GM18868 (cell line): ENCODE data around the gene NFKBIA.
"Not testable (repeated sequence)": the region's sequence is repeated elsewhere in the genome, so short reads cannot be mapped to it uniquely, and the experiment has no call there.

ENCODE experiments used
- ATAC-seq: cut with Tn5 transposase; IDR thresholded peaks from one replicate; pipeline ENCODE4 v1.9.1; 2021; ENCODE audit warnings: mild to moderate bottlenecking, moderate library complexity; ENCODE audit not compliant: unreplicated experiment

The NFKBIA gene, protein sequence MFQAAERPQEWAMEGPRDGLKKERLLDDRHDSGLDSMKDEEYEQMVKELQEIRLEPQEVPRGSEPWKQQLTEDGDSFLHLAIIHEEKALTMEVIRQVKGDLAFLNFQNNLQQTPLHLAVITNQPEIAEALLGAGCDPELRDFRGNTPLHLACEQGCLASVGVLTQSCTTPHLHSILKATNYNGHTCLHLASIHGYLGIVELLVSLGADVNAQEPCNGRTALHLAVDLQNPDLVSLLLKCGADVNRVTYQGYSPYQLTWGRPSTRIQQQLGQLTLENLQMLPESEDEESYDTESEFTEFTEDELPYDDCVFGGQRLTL

DNA sequence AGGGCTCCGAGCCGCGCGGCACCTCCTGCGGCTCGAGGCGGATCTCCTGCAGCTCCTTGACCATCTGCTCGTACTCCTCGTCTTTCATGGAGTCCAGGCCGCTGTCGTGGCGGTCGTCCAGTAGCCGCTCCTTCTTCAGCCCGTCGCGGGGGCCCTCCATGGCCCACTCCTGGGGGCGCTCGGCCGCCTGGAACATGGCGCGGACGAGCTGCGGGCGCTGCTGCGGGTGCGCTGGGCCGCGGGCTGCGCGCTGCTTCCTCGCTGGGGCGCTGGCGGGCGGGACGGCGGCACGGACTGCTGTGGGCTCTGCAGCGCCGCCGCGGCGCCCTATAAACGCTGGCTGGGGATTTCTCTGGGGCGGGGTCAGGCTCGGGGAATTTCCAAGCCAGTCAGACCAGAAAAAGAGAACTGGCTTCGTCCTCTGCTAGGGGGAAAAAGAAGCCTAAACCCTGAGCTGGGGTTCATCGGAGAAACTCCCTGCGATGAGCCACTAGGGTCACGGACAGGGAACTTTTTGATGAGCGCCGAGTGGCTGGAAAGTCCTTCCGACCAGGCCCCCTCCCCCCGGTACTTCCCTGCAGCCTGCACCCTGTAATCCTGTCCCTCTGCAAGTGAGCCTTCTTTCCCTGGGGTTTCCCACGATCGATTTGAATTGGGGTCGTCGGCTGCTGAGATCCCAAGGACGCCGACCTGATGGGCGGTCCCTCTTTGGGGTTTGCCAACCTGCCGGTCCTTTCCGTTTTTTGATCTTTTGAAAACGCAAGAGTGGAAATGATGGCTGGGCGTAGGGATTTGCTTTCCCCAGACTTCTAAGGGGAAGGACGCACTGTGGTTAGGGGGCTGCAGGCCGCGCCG is at the start of gene NFKBIA:
TSS of gene NFKBIA (minus strand) at position 301 of the 855 bp plus-strand sequence. CDS start at position 196, 105 bp downstream.
- ATAC-seq = peak; percentile 56

DNA sequence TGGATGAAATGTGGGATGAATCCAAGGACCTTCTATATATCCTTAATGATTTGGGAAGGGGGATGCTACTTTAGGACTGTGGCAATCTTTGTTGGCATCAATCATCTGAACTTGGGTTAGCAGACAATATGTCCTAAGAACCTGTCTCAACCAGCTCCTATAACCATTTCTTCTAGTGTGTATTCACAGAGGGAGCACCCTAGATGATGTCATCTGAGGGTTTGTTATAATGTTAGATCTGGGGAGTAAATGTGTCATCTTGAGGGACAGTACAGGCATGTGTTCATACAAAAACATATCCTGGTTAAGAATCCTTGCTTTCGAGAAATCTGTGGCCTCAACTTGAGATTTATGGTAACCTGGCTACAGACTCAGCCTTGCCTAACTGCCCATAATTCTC is 41.9 kb upstream of the NFKBIA start:
- no peak for ATAC-seq

DNA sequence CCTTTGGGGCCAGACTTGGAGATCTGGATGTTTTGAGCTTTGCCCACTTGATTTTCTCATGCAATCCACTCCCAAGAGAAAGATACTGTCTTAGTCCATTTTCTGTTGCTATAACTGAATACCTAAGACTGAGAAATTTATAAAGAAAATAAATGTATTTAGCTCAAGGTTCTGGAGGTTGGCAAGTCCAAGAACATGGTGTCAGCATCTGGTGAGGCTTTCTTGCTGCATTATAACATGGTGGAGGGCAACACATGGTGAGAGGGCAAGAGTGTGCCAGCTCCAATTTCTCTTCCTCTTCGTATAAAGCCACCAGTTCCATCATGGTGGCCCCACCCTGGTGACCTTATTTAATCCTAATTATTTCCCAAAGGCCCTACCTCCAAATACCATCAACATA is 39.6 kb upstream of the NFKBIA start:
- no peak for ATAC-seq

DNA sequence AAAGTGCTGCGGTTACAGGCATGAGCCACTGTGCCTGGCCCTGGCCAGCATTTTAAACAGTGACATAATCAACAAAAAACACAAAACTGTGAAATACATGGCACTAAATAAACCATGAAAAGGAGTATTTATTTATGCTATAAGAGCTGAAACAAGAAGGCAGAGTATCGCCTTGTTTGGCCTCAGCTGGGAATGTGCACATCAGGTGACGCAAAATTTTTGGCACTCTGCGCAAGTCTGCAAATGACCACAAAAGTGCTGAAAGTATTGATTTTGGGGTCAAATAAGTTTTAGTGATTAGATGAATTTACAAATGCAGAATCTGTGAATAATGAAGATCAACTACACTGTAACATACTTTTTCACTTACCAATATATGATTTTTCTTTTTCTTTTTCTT is 36.6 kb upstream of the NFKBIA start:
- no peak for ATAC-seq

DNA sequence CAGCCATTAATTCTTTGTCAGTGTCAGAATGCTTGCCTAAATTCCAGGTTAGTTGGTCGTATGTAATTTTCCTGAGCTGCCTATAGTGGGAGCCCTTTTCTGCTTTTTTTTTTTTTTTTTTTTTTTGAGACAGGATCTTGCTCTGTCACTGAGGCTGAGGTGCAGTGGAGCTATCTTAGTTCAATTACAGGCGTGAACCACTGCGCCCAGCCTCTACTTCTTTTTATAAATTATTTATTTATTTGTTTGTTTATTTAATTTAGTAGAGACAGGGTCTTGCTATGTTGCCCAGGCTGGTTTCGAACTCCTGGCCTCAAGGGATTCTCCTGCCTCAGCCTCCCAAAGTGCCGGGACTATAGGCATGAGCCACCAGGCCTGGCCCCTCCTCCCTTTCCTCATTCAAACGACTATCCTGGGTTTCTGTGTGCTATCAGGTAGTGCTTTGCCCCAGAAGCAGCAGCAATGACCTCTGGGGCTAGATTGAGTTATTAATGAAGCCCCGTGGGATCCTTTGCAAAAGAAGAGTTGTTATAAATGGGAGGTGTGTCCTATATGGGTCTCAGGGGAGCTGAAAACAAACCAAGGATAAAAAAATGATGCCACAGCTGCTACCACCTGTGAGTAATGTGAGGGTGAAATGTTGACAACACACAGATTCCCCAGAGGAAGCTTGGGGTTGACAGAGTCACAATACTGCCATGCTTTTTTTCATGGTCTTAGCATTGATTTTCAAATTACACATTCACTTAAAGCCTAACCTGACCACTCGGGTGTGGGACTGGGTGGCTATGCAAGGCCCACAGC is 34.6 kb upstream of the NFKBIA start:
- ATAC-seq = no peak

DNA sequence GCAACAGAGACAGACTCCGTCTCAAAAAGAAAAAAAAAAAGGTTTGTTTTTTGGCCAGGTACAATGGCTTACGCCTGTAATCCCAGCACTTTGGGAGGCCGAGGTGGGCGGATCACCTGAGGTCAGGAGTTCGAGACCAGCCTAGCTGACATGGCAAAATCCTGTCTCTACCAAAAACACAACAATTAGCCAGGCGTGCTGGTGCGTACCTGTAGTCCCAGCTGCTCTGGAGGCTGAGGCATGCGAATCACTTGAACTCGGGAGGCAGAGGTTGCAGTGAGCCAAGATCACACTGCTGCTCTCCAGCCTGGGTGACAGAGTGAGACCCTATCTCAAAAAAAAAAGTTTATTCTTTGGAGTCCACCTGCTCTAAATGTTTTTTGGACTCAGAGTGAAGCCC is 33.9 kb upstream of the NFKBIA start:
- not testable (repeated sequence) for ATAC-seq

DNA sequence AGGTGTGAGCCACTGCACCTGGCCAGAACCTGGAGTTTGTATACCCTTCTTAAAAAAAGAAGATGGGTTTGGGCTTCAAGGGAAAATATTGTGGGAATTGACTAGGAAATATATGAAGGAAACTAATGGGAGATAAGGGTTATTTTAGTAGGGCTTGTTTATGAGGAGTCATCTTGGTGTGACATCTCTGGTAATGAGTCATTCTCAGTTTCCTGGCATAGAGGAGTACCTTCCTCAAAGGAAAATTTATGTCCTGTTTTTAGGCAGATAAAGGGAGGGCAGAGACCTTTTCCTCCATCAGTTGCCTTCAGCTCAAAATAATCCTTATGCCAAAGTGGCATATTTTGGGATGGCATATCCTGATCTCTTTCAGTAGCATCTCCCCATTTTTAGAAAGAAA is 30.6 kb upstream of the NFKBIA start:
- no peak for ATAC-seq

DNA sequence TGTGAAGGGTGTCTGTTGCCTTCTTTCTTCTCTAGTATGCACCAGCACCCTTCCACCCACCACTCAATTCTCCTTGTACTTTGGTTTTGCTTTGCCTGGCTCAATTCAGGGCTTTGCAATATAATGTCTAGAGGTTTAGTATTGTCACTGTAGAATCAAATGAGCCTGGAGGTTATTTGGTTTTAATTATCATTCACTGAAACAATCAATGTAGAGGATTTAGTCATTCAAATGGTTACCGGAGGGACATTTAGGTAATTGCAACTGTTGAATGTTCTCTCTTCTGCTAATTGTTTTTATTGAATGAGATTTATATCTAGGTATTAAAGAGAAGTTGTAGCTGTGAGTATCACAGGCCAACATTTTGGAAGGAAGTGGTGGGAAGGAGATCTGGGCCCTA is 29.3 kb upstream of the NFKBIA start:
- no peak for ATAC-seq

DNA sequence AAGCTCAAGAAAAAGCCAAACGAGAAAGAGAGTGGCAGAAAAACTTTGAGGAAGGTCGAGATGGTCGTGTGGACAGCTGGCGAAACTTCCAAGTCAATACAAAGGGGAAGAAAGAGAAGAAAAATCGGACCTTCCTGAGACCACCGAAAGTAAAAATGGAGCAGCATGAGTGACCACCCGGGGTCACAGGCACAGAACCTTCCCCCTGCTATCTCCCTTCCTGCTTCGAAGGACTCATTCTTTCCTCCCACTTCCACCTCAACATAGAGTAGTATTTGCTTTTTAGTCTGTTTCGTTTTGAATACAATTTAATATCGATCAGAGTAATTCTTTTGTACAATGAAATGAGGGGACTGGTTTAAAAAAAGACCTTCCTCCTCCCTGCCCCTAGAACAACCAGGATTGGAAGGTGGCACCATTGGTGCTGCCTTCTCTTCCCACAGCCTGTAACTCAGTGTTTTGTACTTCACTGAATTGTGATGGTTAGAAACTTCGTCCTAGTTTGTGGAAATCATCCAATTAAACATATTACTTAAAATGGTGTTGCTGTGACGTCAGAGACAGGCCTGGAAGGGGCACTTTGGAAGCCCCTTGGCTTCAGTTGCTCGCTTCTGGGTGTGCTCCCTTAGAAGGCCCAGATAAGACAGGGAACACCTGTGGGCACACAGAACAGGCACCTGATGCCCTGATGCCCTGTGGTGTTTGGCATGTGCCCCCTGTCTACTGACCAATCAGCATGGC is 26.1 kb upstream of the NFKBIA start:
- ATAC-seq = no peak

DNA sequence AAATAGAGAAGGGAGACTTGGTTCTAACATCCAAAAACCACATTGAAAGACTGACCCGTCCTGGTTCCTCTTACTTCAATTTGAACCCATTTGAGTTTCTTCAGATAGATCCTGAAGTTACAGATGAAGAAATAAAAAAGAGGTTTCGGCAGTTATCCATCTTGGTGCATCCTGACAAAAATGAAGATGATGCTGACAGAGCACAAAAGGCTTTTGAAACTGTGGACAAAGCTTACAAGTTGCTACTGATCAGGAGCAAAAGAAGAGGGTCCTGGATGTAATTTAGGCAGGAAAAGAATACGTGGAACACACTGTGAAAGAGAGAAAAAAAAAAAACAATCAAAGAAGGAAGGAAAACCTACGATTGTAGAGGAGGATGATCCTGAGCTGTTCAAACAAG is 25.4 kb upstream of the NFKBIA start:
- ATAC-seq = no peak

DNA sequence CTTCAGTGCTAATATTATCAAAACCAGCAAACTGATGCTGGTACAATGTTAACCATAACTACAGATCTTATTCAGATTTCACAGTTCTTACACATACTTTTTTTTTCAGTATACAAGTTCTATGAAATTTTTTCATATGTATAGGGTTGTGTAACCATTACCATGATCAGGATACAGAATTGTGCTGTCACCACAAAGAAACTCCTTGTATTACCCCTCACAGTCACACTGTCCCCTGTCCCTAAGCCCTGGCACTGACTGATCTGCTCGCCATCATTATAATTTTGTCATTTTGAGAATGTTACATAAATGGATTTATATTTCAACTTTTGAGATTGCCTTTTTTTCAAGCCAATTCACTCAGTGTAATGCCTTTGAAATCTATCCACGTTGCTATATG is 21.3 kb upstream of the NFKBIA start:
- no peak for ATAC-seq

DNA sequence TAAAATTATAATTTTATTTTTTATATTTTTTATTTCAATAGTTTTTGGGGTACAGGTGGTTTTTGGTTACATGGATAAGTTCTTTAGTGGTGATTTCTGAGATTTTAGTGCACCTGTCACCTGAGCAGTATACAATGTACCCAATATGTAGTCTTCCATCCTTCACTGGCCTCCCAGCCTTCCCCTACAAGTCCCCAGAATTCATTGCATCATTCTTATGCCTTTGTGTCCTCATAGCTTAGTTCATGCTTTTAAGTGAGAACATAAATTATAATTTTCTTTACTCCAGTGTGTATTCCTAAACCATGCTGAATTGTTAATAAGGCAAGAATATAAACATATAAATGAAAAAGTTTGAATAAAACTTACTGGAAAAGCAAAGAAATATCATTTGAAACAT is 19.1 kb upstream of the NFKBIA start:
- ATAC-seq = no peak

DNA sequence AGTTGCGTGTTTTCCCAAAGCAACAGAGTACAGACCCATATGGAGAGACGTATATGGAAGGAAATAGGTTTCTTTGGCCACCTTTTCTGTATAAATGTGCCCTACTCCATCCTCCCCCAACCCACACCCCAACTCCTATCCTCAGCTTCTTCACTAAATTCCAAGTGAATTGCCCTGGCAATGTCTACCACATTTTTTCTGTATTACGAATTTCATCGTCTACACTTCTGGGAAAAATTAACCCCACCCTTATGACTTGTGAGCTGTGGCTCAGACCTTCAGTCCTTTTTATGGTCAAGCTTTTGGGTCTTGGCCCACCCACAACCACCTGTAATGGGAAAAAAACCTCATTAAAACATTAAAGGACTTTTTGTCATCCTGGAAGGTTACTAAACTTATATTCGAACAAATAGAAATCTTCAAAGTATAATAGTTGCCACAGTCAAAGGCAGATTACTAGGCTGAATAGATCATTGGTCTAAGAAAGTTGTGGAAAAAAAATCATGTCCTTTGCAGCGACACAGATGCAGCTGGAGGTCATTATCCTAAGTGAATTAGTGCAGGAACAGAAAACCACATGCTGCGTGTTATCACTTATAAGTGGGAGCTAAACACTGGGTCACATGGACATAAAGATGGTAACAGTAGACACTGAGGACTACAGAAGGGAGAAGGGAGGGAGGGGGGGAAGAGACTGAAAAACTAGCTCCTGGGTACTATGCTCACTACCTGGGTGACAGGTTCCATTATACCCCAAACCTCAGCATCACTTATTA is 15.7 kb upstream of the NFKBIA start:
- no peak for ATAC-seq

DNA sequence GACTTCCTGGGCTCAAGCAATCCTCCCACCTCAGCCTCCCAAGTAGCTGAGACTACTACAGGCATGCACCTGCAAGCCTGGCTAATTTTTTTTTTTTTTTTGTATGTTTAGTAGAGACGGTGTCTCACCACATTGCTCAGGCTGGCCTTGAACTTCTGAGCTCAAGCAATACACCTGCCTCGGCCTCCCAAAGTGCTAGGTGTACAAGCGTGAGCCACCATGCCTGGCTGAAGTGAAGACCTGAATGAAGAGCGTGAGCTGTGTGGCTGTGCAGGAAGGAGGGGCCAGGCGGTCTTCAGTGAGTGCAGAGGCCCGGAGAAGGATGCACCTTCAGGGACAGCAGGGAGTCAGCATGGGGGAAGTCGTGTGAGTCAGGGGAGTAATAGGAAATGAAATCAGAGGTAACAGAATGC is 14.9 kb upstream of the NFKBIA start:
- no peak for ATAC-seq

DNA sequence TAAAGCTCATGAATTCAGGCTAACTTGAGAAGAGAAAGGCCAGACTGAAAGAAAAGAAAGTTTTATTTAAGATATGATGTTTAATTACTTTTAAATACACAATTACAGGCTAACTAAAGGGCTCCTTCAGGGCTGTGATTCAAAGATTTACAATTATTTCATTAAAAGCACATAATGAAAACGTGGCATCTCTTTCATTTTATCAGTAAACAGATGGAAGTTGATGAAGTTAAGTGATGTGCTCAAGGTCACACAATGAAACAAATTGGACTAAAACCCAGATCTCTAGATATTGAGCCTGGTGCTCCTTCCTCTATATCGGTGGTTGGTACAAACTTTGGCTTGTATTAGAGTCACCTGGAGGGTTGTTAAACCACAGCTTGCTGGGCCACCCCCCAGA is 13.5 kb upstream of the NFKBIA start:
- ATAC-seq = no peak

DNA sequence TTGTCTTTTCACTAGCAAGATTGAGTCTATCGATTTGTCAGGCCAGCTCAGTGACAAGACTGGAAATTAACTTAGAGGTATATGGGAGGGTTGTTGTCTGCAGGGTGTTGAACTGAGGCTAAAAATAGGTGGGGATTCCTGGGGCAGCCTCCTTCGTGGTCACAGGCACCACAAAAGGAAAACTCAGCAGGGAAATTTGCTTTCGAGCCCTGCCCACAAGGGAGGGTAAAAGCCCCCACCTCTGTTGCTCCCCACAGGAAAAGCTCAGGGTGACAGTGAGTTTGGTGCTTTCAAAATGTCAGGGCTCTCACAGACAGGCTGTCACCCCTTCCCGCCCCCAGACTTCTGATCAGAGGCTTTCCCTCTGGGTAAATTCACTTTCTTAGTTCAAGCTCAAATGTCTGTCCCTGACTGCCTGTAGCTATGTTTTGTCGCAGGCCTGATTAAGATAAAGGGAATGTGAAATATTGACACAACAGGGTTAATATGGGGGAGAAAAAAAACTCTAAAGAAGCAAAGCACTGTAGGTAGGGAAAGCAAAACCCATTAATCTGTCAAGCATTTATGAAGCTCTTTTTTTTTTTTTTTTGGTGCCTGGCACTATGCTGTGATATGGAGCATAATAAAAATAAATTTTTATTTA is 11.7 kb upstream of the NFKBIA start:
- ATAC-seq = peak; percentile 59

DNA sequence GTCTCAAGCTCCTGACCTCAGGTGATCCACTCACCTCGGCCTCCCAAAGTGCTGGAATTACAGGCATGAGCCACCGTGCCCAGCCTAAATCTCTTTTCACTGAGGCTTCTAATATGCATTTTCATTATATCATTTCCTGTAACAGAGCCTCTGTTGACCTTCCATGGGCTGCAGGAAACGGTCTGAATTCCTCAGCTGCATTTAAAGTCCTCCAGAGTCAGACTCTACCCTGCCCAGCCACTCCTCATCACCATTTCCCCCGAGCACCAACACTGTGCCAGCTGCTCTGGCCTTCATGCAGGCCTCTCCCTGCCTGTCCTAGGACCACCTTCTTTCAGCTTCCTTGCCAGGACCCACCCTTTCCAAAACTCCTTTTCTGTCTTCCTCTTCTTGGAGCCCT is 9.8 kb upstream of the NFKBIA start:
- no peak for ATAC-seq

DNA sequence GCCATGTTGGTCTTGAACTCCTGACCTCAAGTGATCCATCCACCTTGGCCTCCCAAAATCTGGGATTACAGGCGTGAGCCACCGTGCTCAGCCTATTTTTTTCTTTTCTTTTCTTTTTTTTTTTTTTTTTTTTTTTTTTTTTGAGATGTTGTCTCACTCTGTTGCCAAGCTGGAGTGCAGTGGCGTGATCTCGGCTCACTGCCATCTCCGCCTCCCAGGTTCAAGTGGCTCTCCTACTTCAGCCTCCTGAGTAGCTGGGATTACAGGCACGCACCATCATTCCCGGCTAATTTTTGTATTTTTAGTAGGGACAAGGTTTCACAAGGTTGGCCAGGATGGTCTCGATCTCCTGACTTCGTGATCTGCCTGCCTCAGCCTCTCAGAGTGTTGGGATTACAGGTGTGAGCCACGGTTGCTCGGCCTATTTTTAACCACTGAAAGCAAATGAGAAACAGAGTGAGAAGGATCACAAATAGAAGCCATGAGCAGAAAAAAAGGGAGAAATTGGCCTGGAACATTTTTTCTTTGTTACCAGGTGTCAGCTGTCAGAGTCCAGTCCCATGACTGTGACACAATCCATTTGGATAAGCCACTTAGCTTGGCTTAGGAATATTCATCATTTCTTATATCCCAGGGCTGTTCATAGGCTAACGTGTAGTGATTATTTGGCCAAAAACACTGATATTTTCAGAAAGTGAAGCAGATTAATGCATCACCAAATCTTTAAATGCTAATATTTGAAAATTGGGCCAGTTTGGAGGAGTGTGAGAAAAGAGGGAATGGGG is 7.9 kb upstream of the NFKBIA start:
- no peak for ATAC-seq

DNA sequence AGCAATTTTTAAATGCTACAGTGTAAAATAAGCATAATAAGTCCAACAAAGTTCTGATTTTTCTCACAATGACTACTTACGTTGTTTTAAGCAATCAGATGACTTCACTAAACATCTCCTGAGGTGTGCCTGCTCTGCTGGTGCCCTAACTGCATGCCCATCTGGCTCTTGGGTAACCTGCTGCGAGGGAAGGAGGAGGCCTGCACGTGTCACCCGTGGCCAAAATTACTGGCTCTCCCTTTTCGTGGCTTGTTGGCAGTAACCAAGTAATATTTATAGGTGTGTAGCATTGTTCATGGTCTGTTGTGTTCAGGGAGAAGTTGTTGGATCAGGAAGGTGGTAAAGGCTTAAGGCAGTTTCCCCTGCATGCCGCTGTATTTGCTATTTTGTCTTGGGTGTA is 6.3 kb upstream of the NFKBIA start:
- ATAC-seq = no peak
